Measurements from ENCODE around the gene RNU5B-1.

RNU5B-1 gene

DNA sequence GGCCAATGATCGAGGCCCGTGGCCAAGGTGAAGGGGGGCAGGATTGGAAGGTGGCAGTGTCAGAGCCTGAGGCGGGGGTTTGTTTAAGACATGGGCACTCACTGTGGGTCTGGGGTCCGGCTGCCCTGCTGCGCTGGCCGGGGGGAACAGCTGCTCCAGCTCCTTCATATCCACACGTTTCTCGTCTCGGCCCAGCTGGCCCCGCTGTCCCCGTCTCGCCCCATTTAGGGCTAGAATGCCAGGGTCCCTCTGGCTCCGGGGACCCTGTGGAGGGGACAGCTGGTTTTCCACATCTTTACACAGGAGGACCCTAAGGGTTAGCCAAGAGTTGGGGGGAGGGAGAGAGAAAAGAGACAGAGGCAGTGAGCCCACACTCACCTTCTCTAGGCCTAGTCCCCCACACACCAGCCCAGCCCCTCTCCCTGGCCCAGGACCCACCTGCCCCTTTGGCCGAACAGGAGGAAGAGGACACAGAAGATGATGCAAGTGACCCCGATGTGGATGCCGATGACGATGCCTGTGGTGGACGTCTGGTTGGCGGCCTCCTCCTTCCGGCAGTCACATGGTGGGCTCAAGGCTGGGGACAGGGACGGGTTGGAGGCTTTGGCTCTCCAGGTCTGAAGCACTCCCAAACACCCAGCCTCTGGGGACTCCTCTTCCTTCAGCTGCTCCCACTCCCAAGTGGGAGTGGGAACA lies 25.0 kb downstream of the RNU5B-1 start:
- DNase-seq = no peak

DNA sequence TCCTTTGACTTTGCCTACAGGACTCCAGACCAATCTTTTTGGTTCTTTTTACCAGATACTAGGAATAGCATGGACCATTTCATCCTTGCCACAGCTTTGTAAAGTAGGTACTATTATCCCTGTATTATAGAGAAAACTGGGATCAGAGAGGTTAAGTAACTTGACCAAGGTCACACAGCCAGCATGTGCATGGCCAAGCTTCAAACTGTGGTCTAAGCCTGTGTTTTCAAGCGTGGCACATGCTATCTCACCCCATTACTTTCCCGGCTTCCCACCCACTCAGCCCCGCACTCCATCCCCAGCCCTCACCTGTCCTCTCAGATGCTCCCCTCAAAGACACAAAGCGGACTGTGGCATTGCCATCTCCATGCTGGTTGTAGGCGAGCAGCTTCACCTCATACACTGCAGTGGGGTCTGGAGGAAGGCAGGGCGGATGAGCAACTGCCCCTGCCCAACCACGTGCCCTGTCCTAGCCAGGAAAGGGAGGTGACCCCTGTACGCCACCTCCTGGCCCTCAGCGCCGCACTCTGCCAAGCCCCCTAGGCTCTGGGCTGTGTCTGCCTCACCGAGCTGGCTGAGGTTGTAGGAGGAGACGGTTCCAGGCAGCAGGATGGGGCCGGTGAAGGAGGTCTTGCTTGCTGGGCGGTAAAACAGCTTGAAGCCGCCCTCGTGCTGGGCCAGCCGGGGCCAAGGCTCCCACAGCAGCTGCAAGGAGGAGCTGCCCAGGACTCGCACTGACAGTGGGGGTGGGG lies 25.7 kb downstream of the RNU5B-1 start:
- DNase-seq = no peak

DNA sequence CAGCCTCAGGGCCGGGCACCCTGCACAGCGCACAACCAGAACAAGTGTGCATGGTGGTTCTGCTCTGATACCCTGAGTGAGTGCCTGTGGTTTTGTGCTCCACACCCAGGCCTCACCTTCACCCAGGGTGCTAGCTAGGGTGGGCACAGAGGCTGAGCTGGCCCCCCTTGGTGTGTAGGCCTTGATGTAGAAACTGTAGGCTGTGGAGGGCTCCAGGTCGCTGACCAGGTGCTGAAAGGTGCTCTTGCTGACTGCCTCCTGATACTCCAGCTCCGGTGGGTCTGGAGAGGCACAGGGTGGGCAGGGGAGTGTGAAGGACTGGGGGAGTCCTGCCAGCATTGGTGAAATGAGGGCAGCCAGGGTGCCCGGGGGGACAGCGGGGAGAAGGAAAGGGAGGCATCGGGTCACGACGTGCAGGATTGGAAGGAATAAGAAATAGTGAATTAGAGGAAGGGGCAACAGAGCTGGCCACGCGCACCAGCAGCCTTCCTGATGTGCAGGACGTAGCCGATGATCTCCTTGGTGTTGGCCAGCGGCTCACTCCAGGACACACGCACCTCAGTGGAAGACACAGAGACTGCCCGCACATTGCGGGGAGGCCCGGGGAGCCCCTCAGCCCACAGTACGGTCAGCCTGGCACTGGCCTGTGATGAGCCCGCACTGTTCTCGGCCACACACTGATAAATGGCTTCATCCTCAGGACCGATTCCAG lies 26.6 kb downstream of the RNU5B-1 start:
- no peak for DNase-seq

DNA sequence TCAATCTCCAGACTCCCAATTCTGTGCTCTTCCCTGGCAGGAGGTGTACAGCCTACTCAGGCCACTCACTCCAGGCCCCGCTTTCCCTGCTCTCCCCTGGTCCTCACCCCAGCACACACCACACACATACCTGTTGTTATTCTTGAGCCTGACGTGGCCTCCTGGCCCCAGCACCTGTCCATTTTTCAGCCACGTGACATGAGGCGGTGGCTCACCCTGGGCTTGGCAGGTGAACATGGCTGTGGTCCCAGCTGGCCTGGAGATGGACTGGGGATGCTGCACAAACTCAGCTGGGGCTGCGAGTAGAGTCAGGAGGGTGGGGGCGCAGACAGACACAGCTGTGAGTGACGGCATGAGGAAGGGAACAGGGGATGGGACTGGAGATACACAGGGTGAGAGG lies 27.3 kb downstream of the RNU5B-1 start:
- DNase-seq = no peak

DNA sequence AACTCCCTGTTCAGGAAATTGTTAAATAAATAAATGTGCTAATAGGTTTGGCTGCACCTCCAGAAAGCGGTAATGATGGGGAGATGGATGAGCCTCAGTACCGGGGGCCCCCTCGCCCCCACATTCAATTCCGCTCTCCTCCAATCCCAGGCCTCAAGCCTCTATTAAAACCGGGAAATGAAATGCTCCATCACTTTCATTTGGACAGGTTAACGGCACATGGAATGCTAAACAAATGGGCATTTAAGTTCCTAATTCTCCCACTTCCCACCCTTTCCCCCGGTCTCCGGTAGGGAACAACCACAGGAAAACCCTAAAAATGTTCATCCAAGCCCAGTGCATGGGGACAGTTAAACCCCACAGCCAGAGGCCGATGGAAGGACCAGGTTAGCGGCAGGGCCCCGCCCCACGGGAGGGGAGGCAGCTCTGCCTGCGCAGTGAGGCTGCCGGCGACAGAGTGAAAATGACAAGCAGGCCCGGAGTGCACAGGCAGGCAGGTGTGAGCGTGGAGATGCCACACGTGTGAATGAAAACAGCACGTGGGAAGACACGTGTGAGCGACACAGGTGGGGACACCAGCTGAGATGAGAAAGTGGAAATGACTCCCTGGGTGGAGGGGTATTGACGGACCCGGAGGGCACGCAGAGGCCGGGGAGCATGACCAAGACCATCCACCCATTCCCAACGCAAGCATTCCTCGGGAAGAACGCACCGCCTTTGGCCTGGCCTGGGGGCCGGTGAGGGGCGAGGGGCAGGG lies 28.1 kb downstream of the RNU5B-1 start:
- no peak for DNase-seq

DNA sequence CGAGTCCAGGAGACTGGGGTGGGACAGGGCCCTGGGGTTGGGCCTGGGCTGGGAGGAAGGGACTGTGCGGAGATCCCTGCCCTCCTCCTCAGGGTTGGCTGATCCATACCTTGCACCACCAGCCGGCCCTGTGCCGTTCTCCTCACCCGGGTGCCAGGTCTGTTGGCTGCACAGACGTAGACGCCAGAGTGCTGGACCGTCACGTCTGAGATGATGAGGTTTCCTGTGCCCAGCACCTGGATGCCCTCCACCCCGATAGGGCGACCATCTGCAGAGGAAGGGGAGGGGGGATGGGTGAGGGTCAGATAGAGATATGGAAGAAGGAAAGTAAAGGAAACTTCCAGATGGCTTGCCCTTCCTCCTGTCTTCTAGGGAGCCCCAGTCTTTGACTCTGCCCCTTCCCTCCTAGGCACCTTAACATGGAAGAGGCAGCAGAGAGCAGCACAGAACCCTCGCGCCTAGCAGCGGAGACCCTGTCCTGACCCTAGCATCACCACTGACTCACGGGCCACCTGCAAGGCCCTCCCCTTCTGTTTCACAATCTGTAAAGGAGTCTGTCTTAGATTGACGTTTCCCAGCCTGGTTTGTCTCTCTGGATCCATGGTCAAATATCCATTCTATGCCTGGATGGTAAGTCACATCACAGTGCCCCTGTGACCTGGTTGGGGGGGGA lies 28.8 kb downstream of the RNU5B-1 start:
- no peak for DNase-seq

DNA sequence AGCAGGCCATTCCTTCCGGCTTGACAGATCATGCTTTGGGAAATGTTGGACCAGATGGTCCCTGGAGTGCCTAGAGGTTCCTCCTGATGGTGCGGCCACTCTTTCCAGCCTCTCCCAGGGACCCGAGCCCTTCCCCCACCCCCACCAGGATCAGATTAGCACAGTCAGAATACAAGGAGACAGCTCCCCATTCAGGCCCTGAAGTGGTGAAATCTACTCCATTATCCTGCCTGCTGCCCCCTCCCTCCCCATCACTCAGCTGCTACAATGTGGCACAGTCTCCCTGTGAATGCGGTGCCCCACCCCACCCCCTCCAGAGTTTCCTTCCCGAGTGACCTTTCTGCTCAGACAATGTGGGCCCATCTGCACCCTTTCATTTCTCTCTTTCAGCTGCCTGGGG lies 29.4 kb downstream of the RNU5B-1 start:
- DNase-seq = no peak

DNA sequence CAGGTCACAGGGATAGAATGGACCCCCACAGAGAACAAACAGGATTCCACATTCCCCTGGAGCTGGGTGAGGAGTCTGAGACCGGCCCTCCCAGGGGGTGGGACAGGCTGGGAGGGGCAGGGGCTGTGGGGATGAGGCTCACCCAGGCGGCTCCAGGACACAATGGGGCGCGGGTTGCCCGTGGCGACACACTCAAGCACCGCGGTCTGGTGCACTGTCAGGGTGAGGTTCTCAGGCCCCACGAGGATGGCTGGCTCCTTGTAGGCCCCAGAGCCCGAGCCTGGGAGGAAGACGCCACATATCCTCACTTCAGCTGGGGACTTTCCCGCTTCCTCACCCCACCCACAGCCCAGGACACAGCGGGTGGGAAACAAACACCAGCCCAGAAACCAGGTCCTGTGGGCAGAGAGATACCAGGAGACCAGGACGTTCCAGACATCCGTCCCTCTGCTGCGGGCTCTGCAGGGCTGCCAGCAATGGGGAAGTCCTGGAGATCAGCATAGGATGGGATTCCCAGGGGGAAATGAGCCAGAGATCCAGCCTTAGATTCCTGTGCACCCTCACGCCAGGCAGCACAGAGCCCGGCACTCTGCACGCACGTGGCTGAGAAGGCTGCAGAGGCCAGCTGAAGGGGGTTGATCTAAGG lies 30.2 kb downstream of the RNU5B-1 start:
- DNase-seq = no peak

DNA sequence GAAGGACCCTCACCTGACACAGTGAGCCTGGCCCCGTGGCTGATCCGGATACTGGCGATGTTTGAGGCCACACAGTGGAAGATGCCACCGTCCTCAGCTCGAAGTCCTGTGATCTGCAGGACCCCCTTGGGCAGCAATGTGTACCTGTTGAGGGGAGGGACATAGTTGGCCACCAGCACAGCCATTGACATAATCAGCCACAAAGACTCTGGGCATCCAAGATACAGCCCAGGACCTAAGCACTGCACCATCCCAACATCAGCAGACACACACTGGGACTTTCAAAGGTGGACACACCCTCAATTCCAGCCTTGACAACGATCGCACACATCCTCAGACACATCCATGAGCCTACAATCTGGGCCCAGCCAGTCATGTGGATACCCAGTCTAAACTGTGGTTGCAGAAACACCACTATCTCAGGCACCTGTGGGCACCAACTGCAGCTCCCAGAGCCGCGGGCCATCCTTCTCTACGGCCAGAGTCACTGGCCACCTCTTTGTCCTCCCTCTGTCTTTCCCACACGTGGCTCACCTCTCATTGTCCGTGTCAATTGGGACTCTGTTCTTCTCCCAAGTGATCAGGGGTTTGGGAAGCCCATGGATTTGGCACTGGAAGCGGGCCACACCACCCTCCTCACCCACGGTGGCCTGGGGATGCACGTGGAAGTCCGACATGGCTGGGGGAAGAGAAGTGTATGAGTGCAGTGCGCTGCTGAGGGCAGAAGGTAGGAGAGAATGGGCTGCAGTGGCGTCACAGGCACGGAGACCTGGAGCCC lies 31.0 kb downstream of the RNU5B-1 start:
- DNase-seq = no peak

DNA sequence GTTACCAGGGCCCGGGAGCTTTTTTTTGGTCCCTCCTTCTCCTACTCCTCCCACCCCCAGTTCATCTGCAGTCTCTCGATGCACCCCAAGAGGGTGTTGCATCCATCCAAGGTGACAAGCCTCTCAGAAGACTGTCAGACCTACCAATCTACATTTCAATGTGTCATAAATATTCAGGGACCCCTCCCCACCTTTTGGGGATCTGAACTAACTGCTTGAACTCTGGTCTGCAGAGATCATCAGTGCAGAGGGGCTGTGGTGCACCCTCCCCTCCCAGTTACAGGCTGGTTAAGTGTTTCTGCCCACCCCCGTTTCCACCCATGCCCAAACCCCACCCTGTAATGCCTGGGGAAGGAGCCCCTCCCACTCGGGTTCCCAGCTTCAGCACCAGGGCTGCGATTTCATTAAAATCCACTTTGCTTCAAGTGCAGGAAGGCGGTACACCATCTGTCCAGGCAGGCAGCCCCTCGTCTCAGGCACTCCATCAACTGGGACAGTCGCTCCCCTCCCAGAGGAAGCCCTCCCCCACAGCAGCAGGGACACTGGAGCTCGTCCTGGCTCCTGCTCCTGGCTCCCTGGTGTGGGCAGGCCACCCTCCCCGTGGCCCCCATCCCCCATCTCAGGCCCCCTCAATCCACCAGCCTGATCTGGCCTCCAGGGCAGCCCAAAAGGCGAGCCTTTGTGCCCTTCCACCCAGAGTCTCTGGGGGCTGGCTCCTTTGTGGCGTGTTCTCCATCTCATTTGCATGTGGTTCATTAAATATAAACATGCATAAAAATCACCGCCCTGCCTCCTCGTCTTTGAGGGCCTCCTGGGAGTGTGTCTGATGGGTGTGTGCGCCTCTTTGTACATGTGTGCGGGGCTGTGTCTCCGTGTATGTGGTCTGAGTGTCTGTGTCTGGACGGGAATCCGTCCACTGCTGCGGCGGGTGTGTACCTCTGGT lies 32.3 kb downstream of the RNU5B-1 start:
- no peak for DNase-seq

DNA sequence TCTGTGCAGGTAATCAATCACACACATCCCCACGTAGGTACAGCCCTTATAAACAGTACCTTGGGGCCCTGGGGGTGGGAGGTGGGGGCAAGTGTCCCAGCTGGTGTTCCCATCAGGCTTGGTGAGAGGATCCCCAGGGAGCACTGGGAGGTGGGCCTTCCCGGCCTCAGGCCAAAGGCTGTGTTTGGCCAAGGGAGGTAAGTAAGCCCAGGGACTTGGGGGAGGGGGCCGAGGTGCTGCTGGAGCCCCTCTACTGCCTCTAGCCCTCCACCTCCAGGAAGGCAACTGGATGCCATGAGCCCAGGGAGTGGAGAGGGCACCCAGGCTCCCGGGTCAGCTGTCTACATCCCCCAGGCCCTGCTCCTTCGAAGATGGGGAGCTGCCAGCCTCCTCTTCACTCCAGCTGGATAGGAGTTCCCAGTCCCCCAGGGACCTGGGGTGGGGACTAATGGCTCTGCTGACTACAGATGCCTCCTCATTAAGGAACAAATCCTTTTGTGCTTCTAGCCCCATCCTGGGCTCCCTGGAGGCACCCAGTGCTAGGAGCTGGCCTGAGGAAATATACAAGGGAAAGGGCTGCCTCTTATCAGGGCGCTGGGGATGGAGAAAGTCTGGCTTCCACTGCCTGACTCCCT lies 33.1 kb downstream of the RNU5B-1 start:
- no peak for DNase-seq

DNA sequence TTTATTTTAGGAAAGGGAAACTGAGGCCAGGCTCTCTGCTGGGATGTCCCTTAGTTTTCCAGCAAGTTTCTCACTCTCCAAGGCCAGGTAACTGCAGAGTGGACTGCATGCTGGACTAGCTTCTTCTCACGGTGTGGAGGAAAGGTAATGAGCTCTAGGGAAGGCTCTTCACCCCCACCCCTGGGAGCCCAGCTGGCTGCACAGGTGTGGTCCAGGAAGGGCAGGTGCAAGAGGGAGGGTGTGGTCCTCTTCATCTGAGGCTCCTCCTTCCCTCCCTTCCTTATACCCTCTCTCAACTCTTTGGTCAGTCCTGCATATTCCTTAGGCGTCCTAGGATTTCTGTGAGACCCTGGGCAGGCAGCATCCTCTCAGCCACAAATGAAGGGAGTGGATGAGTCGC lies 33.9 kb downstream of the RNU5B-1 start:
- no peak for DNase-seq

DNA sequence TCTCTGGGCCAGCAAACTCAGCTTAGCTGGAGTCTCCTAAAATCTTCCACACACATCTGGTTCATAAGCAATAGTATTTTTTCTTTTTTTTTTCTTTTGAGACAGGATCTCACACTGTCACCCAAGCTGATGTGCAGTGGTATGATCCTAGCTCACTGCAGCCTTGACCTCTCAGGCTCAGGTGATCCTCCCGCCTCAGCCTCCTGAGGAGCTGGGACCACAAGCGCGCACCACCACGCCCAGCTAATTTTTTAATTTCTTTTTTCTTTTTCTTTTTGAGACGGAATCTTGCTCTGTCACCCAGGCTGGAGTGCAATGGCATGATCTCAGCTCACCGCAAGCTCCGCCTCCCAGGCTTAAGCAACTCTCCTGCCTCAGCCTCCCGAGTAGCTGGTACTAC lies 34.3 kb downstream of the RNU5B-1 start:
- DNase-seq = no peak

DNA sequence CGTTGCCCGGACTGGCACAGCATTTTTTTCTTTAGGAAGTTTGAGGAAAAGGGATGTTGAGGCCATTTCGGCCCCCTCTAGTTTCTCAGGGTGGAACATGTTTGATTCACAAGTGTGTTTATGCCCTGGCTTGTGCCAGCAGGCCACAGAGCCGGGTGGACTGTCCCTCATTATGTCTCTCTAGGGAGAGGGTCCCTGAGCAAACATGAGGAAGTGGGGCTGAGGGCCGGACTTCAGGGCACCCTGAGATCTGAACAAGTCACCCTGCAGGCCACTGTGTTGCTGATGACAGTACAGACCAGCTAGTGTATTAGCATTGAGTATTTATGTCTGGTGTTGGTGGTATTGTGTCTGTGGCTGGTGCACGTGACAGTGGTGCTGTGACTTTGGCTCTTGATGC lies 34.9 kb downstream of the RNU5B-1 start:
- DNase-seq = no peak

DNA sequence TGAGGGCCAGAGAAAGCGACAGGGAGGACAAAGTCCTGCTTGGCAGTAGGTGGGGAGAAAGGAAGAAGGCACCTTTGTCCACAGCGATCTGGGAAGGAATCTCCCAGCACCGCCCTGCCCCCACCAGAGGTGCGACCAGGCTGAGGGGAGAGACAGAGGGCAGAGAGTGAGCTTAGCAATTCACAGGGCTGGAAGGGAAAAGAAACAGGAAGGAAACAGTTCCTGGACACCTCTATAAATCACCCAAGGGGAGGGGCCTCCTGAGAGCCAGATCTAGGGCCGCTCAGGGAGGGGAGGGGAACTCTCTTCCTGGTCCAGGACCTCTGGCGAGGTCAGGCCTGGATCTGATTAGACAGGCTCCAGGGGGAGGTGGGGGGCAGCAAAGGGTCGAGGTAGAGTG lies 35.4 kb downstream of the RNU5B-1 start:
- DNase-seq = no peak

DNA sequence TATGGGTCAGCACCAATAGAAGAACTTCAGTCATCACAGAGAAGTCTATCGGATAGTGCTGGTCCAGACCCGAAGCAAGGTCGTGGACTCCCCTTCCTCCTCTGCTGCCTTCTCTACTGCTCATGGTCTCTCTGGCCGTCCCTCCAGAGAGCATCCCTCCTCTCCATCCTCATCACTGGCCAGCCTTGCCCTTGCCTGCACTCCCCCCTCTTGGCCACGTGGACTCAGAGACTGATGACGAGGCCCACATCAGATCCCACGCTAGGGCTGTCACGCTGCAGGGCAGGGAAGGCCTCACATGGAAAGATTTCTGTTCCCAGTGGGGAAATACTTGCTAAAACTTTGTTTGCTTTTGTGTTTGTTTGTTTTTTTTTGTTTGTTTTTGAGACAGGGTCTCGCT lies 38.0 kb downstream of the RNU5B-1 start:
- no peak for DNase-seq

DNA sequence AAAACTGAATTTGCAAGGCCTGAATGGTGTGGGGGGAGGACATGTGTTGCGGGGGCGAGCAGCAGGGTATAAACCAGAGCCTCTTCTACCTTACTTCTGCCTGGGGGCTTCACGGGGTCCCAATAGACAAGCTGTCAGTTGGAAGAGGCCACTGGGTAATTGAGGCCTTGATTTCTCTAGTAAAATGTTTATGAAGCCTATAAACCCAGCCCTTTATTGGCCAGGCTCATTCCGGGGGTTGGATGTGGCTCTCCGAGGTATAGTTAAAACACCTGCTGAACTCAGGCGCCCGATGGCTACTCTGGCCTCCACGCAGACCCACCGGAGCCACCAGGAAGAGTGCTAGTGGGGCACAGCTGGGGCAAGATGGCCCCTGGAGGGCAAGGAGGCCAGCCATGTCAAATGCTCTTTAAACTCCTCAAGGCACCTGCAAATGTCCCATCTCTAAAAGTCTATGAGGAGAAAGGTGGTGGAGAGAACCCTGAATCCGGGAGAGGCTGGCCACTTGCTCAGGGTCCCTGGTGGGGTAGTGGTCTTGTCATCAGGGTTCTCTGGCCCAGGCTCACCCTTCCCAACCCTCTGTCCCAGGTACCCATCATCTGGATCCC lies 39.0 kb downstream of the RNU5B-1 start:
- no peak for DNase-seq

DNA sequence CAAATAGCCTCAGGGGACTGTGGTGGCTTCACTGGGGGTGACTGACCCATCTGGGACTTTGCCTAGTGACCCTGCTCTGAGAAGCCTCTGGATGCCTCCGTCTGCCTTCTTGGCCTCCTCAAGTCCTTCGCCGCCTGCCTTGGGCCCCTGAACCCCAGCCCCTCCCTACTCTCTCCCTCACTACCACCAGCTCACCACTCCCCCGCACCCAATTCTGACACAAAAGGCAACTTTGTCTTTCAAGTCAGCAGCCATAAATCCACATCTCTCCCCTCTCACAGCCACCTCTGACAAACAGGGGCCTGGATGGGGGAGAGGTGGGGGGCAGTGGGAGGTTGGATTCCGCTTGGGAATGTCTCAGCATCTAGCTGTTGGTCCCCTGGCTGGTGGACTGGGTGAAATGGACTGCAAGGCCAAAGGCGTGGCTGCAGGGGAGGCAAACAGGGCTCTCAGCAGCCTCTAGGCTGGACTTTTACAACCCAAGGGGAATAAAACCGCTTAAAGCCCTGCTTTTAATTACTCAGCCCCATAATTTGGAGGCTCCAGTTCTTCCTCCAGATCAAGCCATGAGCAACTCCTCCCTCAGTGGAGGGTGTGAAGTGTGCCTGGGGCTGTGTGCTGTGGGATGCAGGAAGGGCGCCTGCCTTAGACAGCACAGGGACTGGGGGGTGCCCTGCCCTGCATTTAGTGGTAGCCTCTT lies 39.9 kb downstream of the RNU5B-1 start:
- DNase-seq = no peak

DNA sequence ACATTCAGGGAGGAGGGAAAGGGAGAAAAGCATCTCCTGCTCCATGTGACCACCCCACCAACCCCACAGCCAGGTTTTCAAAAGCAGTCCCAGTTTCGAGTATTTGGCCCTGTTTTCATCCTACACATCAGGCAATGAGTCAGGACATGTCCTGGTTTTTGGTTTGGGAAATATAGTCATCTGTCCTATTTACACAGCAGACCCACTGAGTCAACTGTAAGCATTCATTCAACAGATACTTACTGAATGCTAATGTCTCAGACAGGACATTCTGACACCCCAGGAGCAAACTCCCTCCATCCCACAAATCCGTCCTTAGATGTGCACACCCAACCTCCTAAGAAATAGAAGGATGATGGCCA lies 40.4 kb downstream of the RNU5B-1 start:
- DNase-seq = no peak

All from CD4-positive, alpha-beta T cell treated with Interleukin-17A for 1 hour (primary cell).